Smooth muscle cell (in vitro differentiated cells): ENCODE data around the gene SRSF3. TPM values are rescaled to one million over a fixed set of nuclear protein-coding genes. Genes with fewer than 3 reads are reported as not detected.
"Not testable (repeated sequence)": the region's sequence is repeated elsewhere in the genome, so short reads cannot be mapped to it uniquely, and the experiment has no call there.

Experiments used
- DNase-seq: peaks from one replicate; lab custom pipeline; 2025; ENCODE audit not compliant: unreplicated experiment; lab: John Stamatoyannopoulos, UW
- H2AFZ ChIP-seq: fragments of 200-600 bp; sonication (generic); 2 replicates; pipeline ENCODE4 v1.6.0; 2016; ENCODE audit warnings: antibody characterized with exemption, low read depth, mild to moderate bottlenecking
- H3F3A ChIP-seq: fragments of 200-600 bp; sonication (generic); 2 replicates; pipeline ENCODE4 v1.6.0; 2017; ENCODE audit warnings: antibody characterized with exemption, low read depth
- H3K27ac ChIP-seq: fragments of 200-600 bp; sonication (generic); 2 replicates; pipeline ENCODE4 v1.5.1; 2016; ENCODE audit warnings: low read depth, mild to moderate bottlenecking
- H3K27me3 ChIP-seq: fragments of 200-600 bp; sonication (generic); 2 replicates; pipeline ENCODE4 v1.6.1; 2016; ENCODE audit warnings: low read depth, mild to moderate bottlenecking
- H3K36me3 ChIP-seq: fragments of 200-600 bp; sonication (generic); 2 replicates; pipeline ENCODE4 v1.5.1; 2016; ENCODE audit warnings: low read depth
- H3K4me1 ChIP-seq: fragments of 200-600 bp; sonication (generic); 2 replicates; pipeline ENCODE4 v1.5.1; 2016; ENCODE audit warnings: low read depth
- H3K4me2 ChIP-seq: fragments of 200-600 bp; sonication (generic); 2 replicates; pipeline ENCODE4 v1.6.0; 2016; ENCODE audit warnings: mild to moderate bottlenecking
- H3K4me3 ChIP-seq: fragments of 200-600 bp; sonication (generic); 2 replicates; pipeline ENCODE4 v1.5.1; 2016; ENCODE audit warnings: mild to moderate bottlenecking
- H3K79me2 ChIP-seq: fragments of 200-600 bp; sonication (generic); 2 replicates; pipeline ENCODE4 v1.6.0; 2016; ENCODE audit warnings: low read depth, mild to moderate bottlenecking
- H3K9ac ChIP-seq: fragments of 200-600 bp; sonication (generic); 2 replicates; pipeline ENCODE4 v1.6.0; 2016; ENCODE audit warnings: low read depth
- H3K9me3 ChIP-seq: fragments of 200-600 bp; sonication (generic); replicated peaks from 2 replicates; pipeline ENCODE4 v1.5.1; 2016; ENCODE audit warnings: low read depth
- H4K20me1 ChIP-seq: fragments of 200-600 bp; sonication (generic); 2 replicates; pipeline ENCODE4 v1.6.0; 2016; ENCODE audit warnings: low read depth
- CTCF ChIP-seq: fragments of 200-600 bp; sonication (generic); IDR thresholded peaks from 2 replicates; pipeline ENCODE4 v1.5.1; 2017; ENCODE audit warnings: borderline replicate concordance, mild to moderate bottlenecking, antibody characterized with exemption; ENCODE audit not compliant: insufficient read depth, poor library complexity, severe bottlenecking
- WGBS: methylation state at CpG from one replicate; pipeline ENCODE4 v1.1.7; 2016; ENCODE audit warnings: low lambda C conversion rate; 5-methylcytosine and 5-hydroxymethylcytosine counted together
- polyA plus RNA-seq: library from polyadenylated mRNA; unstranded; fragments of >200 nt; fragmentation: Nextera tagmentation; extraction: Ambion mirVana; gene quantifications from 2 replicates; pipeline ENCODE4 v1.2.1, GENCODE V29; 2016
- total RNA-seq: library from RNA; depleted of rRNA; stranded (reverse); fragments of >200 nt; gene quantifications from 2 replicates; pipeline ENCODE4 v1.2.3, GENCODE V29; 2014

SRSF3 gene
- total and polyA plus RNA-seq, 2 experiments from 2014 or later: 158 to 179 TPM

- no peak overlapping the region for H3K4me2 ChIP-seq
- H3K27me3 ChIP-seq: no peaks in the 10 kb centered on the region
- no peaks in the 10 kb centered on the region for H3K36me3 ChIP-seq
- H3F3A ChIP-seq: no peaks in the 10 kb centered on the region
- no peaks in the 10 kb centered on the region for H4K20me1 ChIP-seq
- no peak for DNase-seq
- H3K27ac ChIP-seq: no peak overlapping the region
- no peaks in the 10 kb centered on the region for H3K9me3 ChIP-seq
- WGBS: 85% methylated on average over 4 of the region's 4 CpGs
- no peaks in the 10 kb centered on the region for H3K4me1 ChIP-seq
- H3K79me2 ChIP-seq: no peaks in the 10 kb centered on the region
- H2AFZ ChIP-seq: no peak overlapping the region
- no peak overlapping the region for H3K9ac ChIP-seq
- TF ChIP-seq CTCF: no peak
- H3K4me3 ChIP-seq: no peak overlapping the region
These were observed 22.8 kb upstream of the SRSF3 start for GRCh38 chr6:36571122-36572043.

GRCh38 chr6:36572353-36573311, 21.5 kb upstream of the SRSF3 start:
- H3K27me3 ChIP-seq, H3K79me2 ChIP-seq, H3K4me1 ChIP-seq, DNase-seq, H2AFZ ChIP-seq, H3K4me3 ChIP-seq, H4K20me1 ChIP-seq, H3K9ac ChIP-seq, H3K4me2 ChIP-seq, H3F3A ChIP-seq, H3K36me3 ChIP-seq, H3K9me3 ChIP-seq: not testable (repeated sequence)
- WGBS: 88% methylated on average over 12 of the region's 12 CpGs
- peak overlapping the region; percentile 52 for H3K27ac ChIP-seq

GRCh38 chr6:36574679-36575078, 19.5 kb upstream of the SRSF3 start:
- no peak overlapping the region for H3K4me2 ChIP-seq
- H3K9ac ChIP-seq: no peak overlapping the region
- H3F3A ChIP-seq: peaks cover 7% of the 10 kb centered on the region
- no peaks in the 10 kb centered on the region for H3K27me3 ChIP-seq
- DNase-seq: no peak
- no peaks in the 10 kb centered on the region for H3K9me3 ChIP-seq
- H4K20me1 ChIP-seq: no peaks in the 10 kb centered on the region
- no peak overlapping the region for H2AFZ ChIP-seq
- H3K36me3 ChIP-seq: no peaks in the 10 kb centered on the region
- H3K4me3 ChIP-seq: no peak overlapping the region
- no peak overlapping the region for H3K27ac ChIP-seq
- TF ChIP-seq CTCF: no peak
- H3K79me2 ChIP-seq: no peaks in the 10 kb centered on the region
- peaks cover 10% of the 10 kb centered on the region for H3K4me1 ChIP-seq

- Histone ChIP-seq H3K36me3 (no peaks in the 10 kb centered on the region), H4K20me1 (no peaks in the 10 kb centered on the region), H3K4me3 (no peak overlapping the region), H3K27me3 (no peaks in the 10 kb centered on the region), H2AFZ (no peak overlapping the region), H3K79me2 (no peaks in the 10 kb centered on the region), H3K27ac (peak overlapping the region; percentile 44), H3K9ac (no peak overlapping the region), H3K9me3 (no peaks in the 10 kb centered on the region), H3K4me1 (peaks cover 16% of the 10 kb centered on the region), H3F3A (peaks cover 7% of the 10 kb centered on the region), H3K4me2 (no peak overlapping the region)
- DNase-seq: no peak
- 95% methylated on average over 7 of the region's 7 CpGs for WGBS
- TF ChIP-seq CTCF: no peak
These were observed 17.6 kb upstream of the SRSF3 start for GRCh38 chr6:36576578-36576977.
